H1 (cell line): ENCODE data around the gene CTPS2.

Experiments used
- CBX5 ChIP-seq: fragments of 300-800, 300-1000 bp; sonication (generic); IDR thresholded peaks from 2 replicates; pipeline ENCODE4 v1.7.1; 2016; ENCODE audit warnings: antibody characterized with exemption, low read length, low read depth
- CEBPB ChIP-seq: IDR thresholded peaks from 2 replicates; pipeline ENCODE4 v1.6.1; 2012; ENCODE audit warnings: low read depth, low read length
- RFX5 ChIP-seq: IDR thresholded peaks from 2 replicates; pipeline ENCODE4 v1.6.1; 2011; ENCODE audit warnings: low read depth, low read length, improper control_type of control experiment, borderline replicate concordance
- TF ChIP-seq, protein P1 (sequence below), 3 experiments: IDR thresholded peaks; 1 replicate in 2 of 3; 2 replicates in 1 of 3; pipeline versions ENCODE4 v1.5.1 to v1.6.1; 2011; ENCODE audit warnings: low read length in 3 of 3, mild to moderate bottlenecking in 3 of 3, inconsistent platforms in 2 of 3, low read depth in 1 of 3, moderate library complexity in 1 of 3; ENCODE audit not compliant: insufficient read depth in 1 of 3; ENCODE audit errors: control extremely low read depth in 1 of 3

DNA sequence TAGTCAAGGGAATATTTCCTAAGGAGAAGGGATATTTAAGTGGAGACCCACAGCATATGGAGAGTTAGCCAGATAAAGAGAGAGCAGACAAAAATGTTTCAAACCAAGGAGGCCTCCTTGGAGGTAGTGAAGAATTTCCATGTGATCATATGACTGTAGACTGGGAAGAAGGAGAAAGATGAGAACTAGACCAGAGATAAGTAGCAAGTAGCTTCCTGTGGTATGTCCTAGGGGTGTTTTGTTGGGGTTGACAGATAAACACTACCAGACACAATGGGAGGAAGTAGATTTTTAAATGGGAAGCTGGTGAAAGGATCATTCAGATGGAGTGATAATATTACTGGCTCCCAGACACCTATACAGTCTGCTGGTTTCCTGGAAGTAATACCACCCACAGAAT lies 20.5 kb upstream of the CTPS2 start:
- TF ChIP-seq RFX5 = no peak
- TF ChIP-seq CEBPB = no peak
- TF ChIP-seq CBX5 = no peak
- TF ChIP-seq, protein P1, sequence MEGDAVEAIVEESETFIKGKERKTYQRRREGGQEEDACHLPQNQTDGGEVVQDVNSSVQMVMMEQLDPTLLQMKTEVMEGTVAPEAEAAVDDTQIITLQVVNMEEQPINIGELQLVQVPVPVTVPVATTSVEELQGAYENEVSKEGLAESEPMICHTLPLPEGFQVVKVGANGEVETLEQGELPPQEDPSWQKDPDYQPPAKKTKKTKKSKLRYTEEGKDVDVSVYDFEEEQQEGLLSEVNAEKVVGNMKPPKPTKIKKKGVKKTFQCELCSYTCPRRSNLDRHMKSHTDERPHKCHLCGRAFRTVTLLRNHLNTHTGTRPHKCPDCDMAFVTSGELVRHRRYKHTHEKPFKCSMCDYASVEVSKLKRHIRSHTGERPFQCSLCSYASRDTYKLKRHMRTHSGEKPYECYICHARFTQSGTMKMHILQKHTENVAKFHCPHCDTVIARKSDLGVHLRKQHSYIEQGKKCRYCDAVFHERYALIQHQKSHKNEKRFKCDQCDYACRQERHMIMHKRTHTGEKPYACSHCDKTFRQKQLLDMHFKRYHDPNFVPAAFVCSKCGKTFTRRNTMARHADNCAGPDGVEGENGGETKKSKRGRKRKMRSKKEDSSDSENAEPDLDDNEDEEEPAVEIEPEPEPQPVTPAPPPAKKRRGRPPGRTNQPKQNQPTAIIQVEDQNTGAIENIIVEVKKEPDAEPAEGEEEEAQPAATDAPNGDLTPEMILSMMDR (IDR thresholded peaks at IDR 0.05; ENCODE audit: control extremely low read depth in 1 of 3, insufficient read depth in 1 of 3, low read depth in 1 of 3, low read length in 3 of 3) = no peak
